CD4-positive, alpha-beta T cell treated with Interleukin-21 for 1 hour (primary cell): ENCODE measurements around the gene PROSER2.
"Not testable (repeated sequence)": the region's sequence is repeated elsewhere in the genome, so short reads cannot be mapped to it uniquely, and the experiment has no call there.

ENCODE experiments used
- DNase-seq: peaks from one replicate; pipeline ENCODE4 v3.0.0-alpha.2; 2020

PROSER2 gene

GRCh38 chr10:11887381-11888227 lies 64.4 kb downstream of the PROSER2 start:
- no peak for DNase-seq

- DNase-seq = not testable (repeated sequence)
These were observed 66.1 kb downstream of the PROSER2 start for GRCh38 chr10:11889263-11889662.

- DNase-seq = no peak
These were observed 68.8 kb downstream of the PROSER2 start for GRCh38 chr10:11891776-11892486.

GRCh38 chr10:11893749-11894278 lies 70.7 kb downstream of the PROSER2 start:
- DNase-seq = no peak

- no peak for DNase-seq
These were observed 71.4 kb downstream of the PROSER2 start for GRCh38 chr10:11894381-11895107.

- DNase-seq = no peak
These were observed 71.9 kb downstream of the PROSER2 start for GRCh38 chr10:11895108-11895466.

- no peak for DNase-seq
These were observed 72.4 kb downstream of the PROSER2 start for GRCh38 chr10:11895598-11895997.

- DNase-seq = no peak
These were observed 73.5 kb downstream of the PROSER2 start for GRCh38 chr10:11896549-11897200.

- DNase-seq = no peak
These were observed 74.8 kb downstream of the PROSER2 start for GRCh38 chr10:11898033-11898371.

GRCh38 chr10:11898372-11899066 lies 75.4 kb downstream of the PROSER2 start:
- DNase-seq = no peak

GRCh38 chr10:11899067-11899876 lies 76.1 kb downstream of the PROSER2 start:
- no peak for DNase-seq

GRCh38 chr10:11901036-11901301 lies 77.8 kb downstream of the PROSER2 start:
- DNase-seq = no peak

- DNase-seq = no peak
These were observed 78.3 kb downstream of the PROSER2 start for GRCh38 chr10:11901454-11901832.

GRCh38 chr10:11901833-11902475 lies 78.8 kb downstream of the PROSER2 start:
- DNase-seq = no peak

GRCh38 chr10:11902646-11903045 lies 79.5 kb downstream of the PROSER2 start:
- DNase-seq = no peak

GRCh38 chr10:11906714-11907113 lies 83.6 kb downstream of the PROSER2 start:
- no peak for DNase-seq

GRCh38 chr10:11907914-11908313 lies 84.8 kb downstream of the PROSER2 start:
- DNase-seq = no peak

GRCh38 chr10:11908536-11908935 lies 85.4 kb downstream of the PROSER2 start:
- DNase-seq = no peak

GRCh38 chr10:11908991-11909390 lies 85.8 kb downstream of the PROSER2 start:
- no peak for DNase-seq

GRCh38 chr10:11909618-11910017 lies 86.5 kb downstream of the PROSER2 start:
- DNase-seq = no peak

GRCh38 chr10:11910102-11910501 lies 86.9 kb downstream of the PROSER2 start:
- DNase-seq = no peak
